Body of pancreas (tissue), 4 donors: ENCODE results near the gene IFFO2. TPM values are rescaled to one million over a fixed set of nuclear protein-coding genes. Genes with fewer than 3 reads are reported as not detected.
A peak's percentile ranks its signal among the peaks of the same experiment; 100 is the strongest.

Experiments used
- ATAC-seq: fragments of 150-250 bp; one replicate; pipeline ENCODE4 v1.9.1; 2016
- DNase-seq, 4 donors: peaks; one replicate each; pipeline ENCODE4 v3.0.0-alpha.2; 2019
- H3K27ac ChIP-seq, 4 donors: fragments of 200-600 bp; sonication (generic); 1 replicate in 3 of 4; 2 replicates in 1 of 4; pipeline versions ENCODE4 v1.5.1 to v1.6.1; 2016 to 2019; ENCODE audit warnings: mild to moderate bottlenecking in 1 of 4, mixed read lengths in 1 of 4, moderate library complexity in 1 of 4
- H3K27me3 ChIP-seq, 2 donors: fragments of 200-600 bp; sonication (generic); one replicate each; pipeline ENCODE4 v1.6.0; 2016; ENCODE audit warnings: mild to moderate bottlenecking in 1 of 2
- H3K36me3 ChIP-seq, 2 donors: fragments of 200-600 bp; sonication (generic); replicated peaks in 1 of 2; 2 replicates each; pipeline ENCODE4 v1.5.1; 2016; ENCODE audit warnings: low read depth in 2 of 2; ENCODE audit not compliant: insufficient read depth in 1 of 2
- H3K4me1 ChIP-seq: fragments of 200-600 bp; sonication (generic); one replicate; pipeline ENCODE4 v1.6.0; 2016
- H3K4me3 ChIP-seq, 2 donors: fragments of 200-600 bp; sonication (generic); 1 replicate in 1 of 2; 2 replicates in 1 of 2; pipeline ENCODE4 v1.5.1; 2016 to 2019
- H3K9me3 ChIP-seq, 3 donors: fragments of 200-600 bp; sonication (generic); 1 replicate in 2 of 3; 2 replicates in 1 of 3; pipeline ENCODE4 v1.5.1; 2016
- CTCF ChIP-seq, 7 experiments: fragments of 450-650 bp in 4 of 7; fragments of 200-600 bp in 3 of 7; sonication (generic) in 3 of 7; IDR thresholded peaks; one replicate each; pipeline ENCODE4 v1.5.1; 2016 to 2019; ENCODE audit warnings: antibody characterized with exemption in 7 of 7
- POLR2A ChIP-seq, 3 donors: fragments of 450-650 bp; IDR thresholded peaks; one replicate each; pipeline ENCODE4 v1.6.1; 2016; ENCODE audit warnings: antibody characterized with exemption in 3 of 3, mild to moderate bottlenecking in 2 of 3
- WGBS, 2 donors: methylation state at CpG; one replicate each; pipeline ENCODE4 v1.1.5; 2017; 5-methylcytosine and 5-hydroxymethylcytosine counted together
- intact Hi-C: fragments of 100-400 bp; cut with DNase I; formaldehyde crosslinking; loops from one replicate; pipeline ENCODE4 v1.15.1; 2023
- total RNA-seq, 2 donors: library from RNA; depleted of rRNA; stranded (reverse); fragments of >200 nt; gene quantifications; one replicate each; pipeline ENCODE4 v1.1.0, GENCODE V29; 2016

IFFO2 gene
- total RNA-seq, 2 donors from 2014 or later: 23.1 to 219 TPM

- TF ChIP-seq CTCF (IDR thresholded peaks at IDR 0.05) (no peak), POLR2A (IDR thresholded peaks at IDR 0.05) (no peak)
- intact Hi-C loops: no loop called here
- Histone ChIP-seq H3K27ac (peak overlapping the region in 1 of 4 donors; percentile 62), H3K4me1 (peaks cover 8% of the 10 kb centered on the region), H3K36me3 (no peaks in the 10 kb centered on the region), H3K4me3 (no peak overlapping the region), H3K9me3 (no peaks in the 10 kb centered on the region), H3K27me3 (no peaks in the 10 kb centered on the region)
- DNase-seq (peak in 2 of 4 donors; percentile 27 to 52), ATAC-seq (peak; percentile 28)
- WGBS, 2 donors: 50 to 62% methylated on average over 6 of the region's 6 CpGs
These were observed 65.6 kb downstream of the IFFO2 start for GRCh38 chr1:18890706-18891425.

- Histone ChIP-seq H3K27ac (no peak overlapping the region), H3K4me1 (peaks cover 10% of the 10 kb centered on the region), H3K27me3 (no peaks in the 10 kb centered on the region), H3K9me3 (no peaks in the 10 kb centered on the region), H3K4me3 (no peak overlapping the region), H3K36me3 (no peaks in the 10 kb centered on the region)
- DNase-seq (no peak), ATAC-seq (no peak)
- intact Hi-C loops: loop anchor here (10.0 kb wide), 1 partner anchor 209 kb away; no protein-coding TSS in a partner anchor
- WGBS, 2 donors: 100% methylated on average over 1 of the region's 1 CpG
- no peak for TF ChIP-seq POLR2A (IDR thresholded peaks at IDR 0.05)
These were observed 70.5 kb downstream of the IFFO2 start for GRCh38 chr1:18886003-18886335.

GRCh38 chr1:18885311-18886002, 71.0 kb downstream of the IFFO2 start:
- H3K9me3 ChIP-seq: no peaks in the 10 kb centered on the region
- H3K4me3 ChIP-seq: no peak overlapping the region
- WGBS, 2 donors: 66 to 82% methylated on average over 4 to 17 of the region's 17 CpGs
- ATAC-seq: no peak
- peaks cover 5% of the 10 kb centered on the region for H3K4me1 ChIP-seq
- H3K36me3 ChIP-seq: no peaks in the 10 kb centered on the region
- H3K27ac ChIP-seq: no peak overlapping the region
- no peak for TF ChIP-seq CTCF (IDR thresholded peaks at IDR 0.05)
- no peak for TF ChIP-seq POLR2A (IDR thresholded peaks at IDR 0.05)
- intact Hi-C loops: loop anchor here (10.0 kb wide), 1 partner anchor 209 kb away; no protein-coding TSS in a partner anchor
- no peaks in the 10 kb centered on the region for H3K27me3 ChIP-seq
- DNase-seq: peak in 1 of 4 donors; percentile 20

- no peak for TF ChIP-seq POLR2A (IDR thresholded peaks at IDR 0.05)
- TF ChIP-seq CTCF (IDR thresholded peaks at IDR 0.05): no peak
- Histone ChIP-seq H3K4me1 (peaks cover 5% of the 10 kb centered on the region), H3K36me3 (no peaks in the 10 kb centered on the region), H3K27ac (no peak overlapping the region), H3K4me3 (no peak overlapping the region), H3K27me3 (no peaks in the 10 kb centered on the region), H3K9me3 (no peaks in the 10 kb centered on the region)
- no peak for DNase-seq
- 61 to 72% methylated on average over 5 to 6 of the region's 6 CpGs for WGBS, 2 donors
- ATAC-seq: no peak
- intact Hi-C loops: loop anchor here (10.0 kb wide), 1 partner anchor 210 kb away; no protein-coding TSS in a partner anchor
These were observed 71.7 kb downstream of the IFFO2 start for GRCh38 chr1:18884727-18885126.

GRCh38 chr1:18884419-18884717, 72.1 kb downstream of the IFFO2 start:
- WGBS, 2 donors: 34 to 48% methylated on average over 4 of the region's 4 CpGs
- Histone ChIP-seq H3K9me3 (no peaks in the 10 kb centered on the region), H3K36me3 (no peaks in the 10 kb centered on the region), H3K27ac (no peak overlapping the region), H3K27me3 (no peaks in the 10 kb centered on the region), H3K4me1 (peaks cover 5% of the 10 kb centered on the region), H3K4me3 (no peak overlapping the region)
- ATAC-seq: peak; percentile 4
- TF ChIP-seq POLR2A (IDR thresholded peaks at IDR 0.05) (no peak), CTCF (IDR thresholded peaks at IDR 0.05) (no peak)
- DNase-seq: no peak
- intact Hi-C loops: loop anchor here (10.0 kb wide), 1 partner anchor 210 kb away; no protein-coding TSS in a partner anchor
